DND-41 (cell line): Measurements from ENCODE around the gene CSE1L.

Source experiments
- EZH2 ChIP-seq: IDR thresholded peaks from 3 replicates; pipeline ENCODE4 v1.6.1; 2012; ENCODE audit warnings: borderline replicate concordance, low read depth, mild to moderate bottlenecking, moderate library complexity, low read length, inconsistent platforms; ENCODE audit not compliant: severe bottlenecking
- TF ChIP-seq, protein P1 (sequence below): IDR thresholded peaks from 2 replicates; pipeline ENCODE4 v1.5.1; 2012; ENCODE audit warnings: borderline replicate concordance, low read length, moderate library complexity, mild to moderate bottlenecking; ENCODE audit not compliant: poor library complexity, severe bottlenecking; ENCODE audit errors: extremely low read depth

- TF ChIP-seq, protein P1, sequence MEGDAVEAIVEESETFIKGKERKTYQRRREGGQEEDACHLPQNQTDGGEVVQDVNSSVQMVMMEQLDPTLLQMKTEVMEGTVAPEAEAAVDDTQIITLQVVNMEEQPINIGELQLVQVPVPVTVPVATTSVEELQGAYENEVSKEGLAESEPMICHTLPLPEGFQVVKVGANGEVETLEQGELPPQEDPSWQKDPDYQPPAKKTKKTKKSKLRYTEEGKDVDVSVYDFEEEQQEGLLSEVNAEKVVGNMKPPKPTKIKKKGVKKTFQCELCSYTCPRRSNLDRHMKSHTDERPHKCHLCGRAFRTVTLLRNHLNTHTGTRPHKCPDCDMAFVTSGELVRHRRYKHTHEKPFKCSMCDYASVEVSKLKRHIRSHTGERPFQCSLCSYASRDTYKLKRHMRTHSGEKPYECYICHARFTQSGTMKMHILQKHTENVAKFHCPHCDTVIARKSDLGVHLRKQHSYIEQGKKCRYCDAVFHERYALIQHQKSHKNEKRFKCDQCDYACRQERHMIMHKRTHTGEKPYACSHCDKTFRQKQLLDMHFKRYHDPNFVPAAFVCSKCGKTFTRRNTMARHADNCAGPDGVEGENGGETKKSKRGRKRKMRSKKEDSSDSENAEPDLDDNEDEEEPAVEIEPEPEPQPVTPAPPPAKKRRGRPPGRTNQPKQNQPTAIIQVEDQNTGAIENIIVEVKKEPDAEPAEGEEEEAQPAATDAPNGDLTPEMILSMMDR: no peak
- TF ChIP-seq EZH2: no peak
Measured at GRCh38 chr20:49009899-49010631, 36.0 kb upstream of the CSE1L start.
